GM19099 (cell line): ENCODE data around the gene SNAP25.

ENCODE experiments used
- POLR2A ChIP-seq: IDR thresholded peaks from 3 replicates; pipeline ENCODE4 v1.6.1; 2011; ENCODE audit warnings: low read depth; ENCODE audit not compliant: insufficient read length; ENCODE audit errors: extremely low read depth

The SNAP25 gene

GRCh38 chr20:10322073-10323012 is 103.7 kb downstream of the SNAP25 start:
- no peak for TF ChIP-seq POLR2A

- TF ChIP-seq POLR2A: no peak
Measured at GRCh38 chr20:10323729-10324128, 105.1 kb downstream of the SNAP25 start.

GRCh38 chr20:10324198-10324847 is 105.7 kb downstream of the SNAP25 start:
- TF ChIP-seq POLR2A: no peak

- TF ChIP-seq POLR2A: no peak
Measured at GRCh38 chr20:10328897-10329255, 110.2 kb downstream of the SNAP25 start.

DNA sequence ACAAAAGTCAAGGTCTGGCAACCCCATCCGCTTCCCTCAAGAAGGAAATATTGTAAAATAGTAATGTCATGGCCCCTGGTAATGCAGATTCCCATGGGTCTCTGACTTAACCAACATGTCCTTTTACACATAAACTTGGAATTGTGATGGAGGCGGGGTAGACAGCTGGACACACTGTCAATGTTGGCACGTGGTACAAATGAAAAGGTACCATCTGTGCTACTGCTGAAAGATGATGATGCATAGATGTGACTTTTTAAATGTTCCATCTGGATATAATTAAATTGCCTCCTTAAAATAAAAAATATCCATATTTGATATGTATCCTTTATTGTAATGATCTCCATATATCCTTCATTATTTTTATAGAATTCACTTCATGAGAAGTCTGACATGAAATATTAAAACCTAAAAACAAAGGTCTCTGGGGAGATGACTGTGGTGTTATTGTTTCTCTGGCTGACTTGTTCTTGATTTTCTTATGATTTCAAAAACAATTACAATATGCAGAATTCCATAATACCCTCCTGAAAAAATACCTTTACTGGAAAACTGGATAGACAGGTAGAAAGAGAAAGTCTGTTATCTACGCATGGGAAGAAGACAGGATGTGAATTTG is 110.9 kb downstream of the SNAP25 start:
- no peak for TF ChIP-seq POLR2A

GRCh38 chr20:10330071-10330470 is 111.4 kb downstream of the SNAP25 start:
- TF ChIP-seq POLR2A: no peak

- no peak for TF ChIP-seq POLR2A
Measured at GRCh38 chr20:10332656-10333415, 114.2 kb downstream of the SNAP25 start.

GRCh38 chr20:10336959-10337729 is 118.5 kb downstream of the SNAP25 start:
- TF ChIP-seq POLR2A: no peak

DNA sequence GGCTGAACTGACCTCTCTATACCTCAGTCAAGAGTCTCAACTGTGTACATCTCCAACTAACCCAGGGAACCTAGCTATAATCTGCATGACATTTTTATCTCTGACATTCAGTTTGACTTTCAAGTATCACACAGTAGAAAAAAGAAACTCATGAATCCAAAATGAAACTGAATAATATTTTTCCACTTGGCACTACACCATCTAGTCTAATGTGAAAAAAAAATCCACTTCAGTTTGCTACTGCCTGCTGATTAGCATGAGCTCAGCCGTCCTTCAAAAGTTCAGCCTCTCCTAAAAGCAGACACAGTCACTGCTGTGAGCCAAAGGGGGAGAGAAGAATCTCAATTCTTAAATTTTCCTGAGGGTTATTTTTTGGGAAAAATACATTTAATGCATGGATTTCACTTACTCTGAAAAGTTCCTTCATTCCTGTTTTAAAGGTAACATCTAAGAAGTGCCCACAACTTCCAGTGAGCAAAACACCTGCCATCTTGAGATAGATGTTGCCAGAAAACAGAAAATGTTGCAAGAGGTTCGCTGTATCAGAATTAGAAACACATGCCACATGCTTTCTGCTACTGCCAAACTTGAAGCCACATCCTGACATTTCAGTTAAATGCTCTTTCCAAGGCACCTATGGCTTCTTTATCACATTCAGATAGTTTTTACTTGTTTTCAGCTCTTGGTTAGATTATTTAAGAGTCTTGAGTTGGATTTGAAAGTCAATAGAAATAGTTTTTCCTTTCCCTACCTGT is 120.0 kb downstream of the SNAP25 start:
- TF ChIP-seq POLR2A: no peak

- no peak for TF ChIP-seq POLR2A
Measured at GRCh38 chr20:10339609-10340008, 121.0 kb downstream of the SNAP25 start.

DNA sequence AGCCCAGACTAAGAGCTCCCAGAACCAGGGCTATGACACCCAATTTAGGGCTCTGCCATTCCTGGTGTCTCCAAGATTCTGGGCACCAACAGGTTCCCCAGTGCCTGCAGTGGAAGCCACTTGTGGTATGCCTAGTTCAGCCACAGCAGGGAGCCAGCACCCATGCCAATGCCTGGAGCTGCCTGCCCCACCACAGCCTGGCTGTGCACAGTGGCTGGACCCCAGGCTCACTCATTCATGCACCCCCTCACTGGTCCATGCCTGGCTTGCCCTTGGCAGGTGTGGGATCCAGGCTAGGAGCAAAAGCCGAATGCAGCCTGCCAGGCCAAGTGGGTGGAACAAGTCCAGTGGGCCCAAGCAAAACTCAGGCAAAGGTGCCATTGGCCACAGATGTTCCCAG is 123.5 kb downstream of the SNAP25 start:
- TF ChIP-seq POLR2A: no peak

DNA sequence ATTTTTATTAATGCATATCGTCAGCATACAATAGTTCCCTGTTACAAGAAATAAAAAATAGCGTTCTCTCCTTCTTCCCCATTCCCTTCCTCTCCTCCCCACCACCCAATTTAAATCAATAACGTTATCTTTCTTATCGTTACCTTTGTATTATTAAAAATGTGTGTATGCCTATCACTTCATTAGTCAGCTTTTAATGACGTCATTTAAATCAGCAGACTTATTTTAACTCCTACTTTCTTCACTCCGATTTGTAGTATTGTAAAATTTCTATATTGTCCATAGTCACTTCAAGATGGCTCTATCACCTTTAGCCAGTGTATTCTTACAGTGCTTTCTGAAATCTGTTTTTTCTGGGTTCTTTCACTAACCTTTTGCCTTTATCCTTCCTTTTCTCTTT is 126.3 kb downstream of the SNAP25 start:
- no peak for TF ChIP-seq POLR2A

GRCh38 chr20:10347086-10347880 is 128.7 kb downstream of the SNAP25 start:
- no peak for TF ChIP-seq POLR2A
